NCI-H748 treated with DMSO at 0.1 percent for 48 hours (cell line): ENCODE results near the gene SLC25A13.

ENCODE experiments used
- DNase-seq: peaks from one replicate; lab custom pipeline; 2025; lab: John Stamatoyannopoulos, UW

Gene SLC25A13

GRCh38 chr7:96090756-96091155 is 231.1 kb downstream of the SLC25A13 start:
- DNase-seq: peak; percentile 89

- peak; percentile 47 for DNase-seq
Observed at GRCh38 chr7:96089511-96089910, 232.4 kb downstream of the SLC25A13 start.

GRCh38 chr7:96088579-96088978 is 233.3 kb downstream of the SLC25A13 start:
- peak; percentile 52 for DNase-seq

GRCh38 chr7:96085953-96086352 is 235.9 kb downstream of the SLC25A13 start:
- DNase-seq: peak; percentile 92

- DNase-seq: peak; percentile 100
Observed at GRCh38 chr7:96084881-96085553, 236.9 kb downstream of the SLC25A13 start.

GRCh38 chr7:96080027-96080426 is 241.9 kb downstream of the SLC25A13 start:
- DNase-seq: peak; percentile 84

- DNase-seq: no peak
Observed at GRCh38 chr7:96076350-96076707, 245.6 kb downstream of the SLC25A13 start.

GRCh38 chr7:96075510-96076349 is 246.2 kb downstream of the SLC25A13 start:
- peak; percentile 90 for DNase-seq

- no peak for DNase-seq
Observed at GRCh38 chr7:96074871-96075270, 247.0 kb downstream of the SLC25A13 start.
